SK-N-SH (cell line): Measurements from ENCODE around the gene RNF169. TPM values are rescaled to one million over a fixed set of nuclear protein-coding genes. Genes with fewer than 3 reads are reported as not detected.

Experiments
- CTCF ChIA-PET: fragments of 300-600, 350-600 bp; formaldehyde crosslinking; extraction: SDS; loops from one replicate; lab custom pipeline; 2021; lab: Yijun Ruan, JAX
- POLR2A ChIA-PET: fragments of 350-600 bp; sonication (Branson Sonifier 250); formaldehyde crosslinking; extraction: SDS; loops from one replicate; lab custom pipeline; 2020; ENCODE audit warnings: antibody characterized with exemption, inconsistent platforms; lab: Yijun Ruan, JAX
- DNase-seq: peaks from one replicate; pipeline ENCODE4 v3.0.0; 2012
- H2AFZ ChIP-seq: fragments of 200-600 bp; sonication (generic); 2 replicates; pipeline ENCODE4 v1.8.1; 2016; ENCODE audit warnings: antibody characterized with exemption, mild to moderate bottlenecking, low read depth
- H3F3A ChIP-seq: fragments of 200-600 bp; sonication (generic); replicated peaks from 2 replicates; pipeline ENCODE3; 2016; ENCODE audit warnings: antibody characterized with exemption, mild to moderate bottlenecking; ENCODE audit not compliant: insufficient read depth
- H3K27ac ChIP-seq, 2 experiments: fragments of 200-500 bp in 1 of 2; fragments of 200-600 bp in 1 of 2; sonication (Bioruptor generic) in 1 of 2; sonication (generic), shearing (Covaris generic) in 1 of 2; 2 replicates each; pipeline versions ENCODE4 v1.5.1 to v1.6.1; 2014 to 2016; ENCODE audit warnings: low read depth in 2 of 2, inconsistent platforms in 1 of 2, low read length in 1 of 2, mild to moderate bottlenecking in 1 of 2, mixed read lengths in 1 of 2
- H3K27me3 ChIP-seq: fragments of 200-600 bp; sonication (generic), shearing (Covaris generic); 2 replicates; pipeline ENCODE4 v1.6.1; 2016; ENCODE audit warnings: mixed run types; ENCODE audit not compliant: insufficient read depth
- H3K36me3 ChIP-seq, 2 experiments: fragments of 200-500 bp in 1 of 2; fragments of 200-600 bp in 1 of 2; sonication (Bioruptor generic) in 1 of 2; sonication (generic) in 1 of 2; replicated peaks in 1 of 2; 2 replicates each; pipeline versions ENCODE3 to v1.5.1; 2014 to 2016; ENCODE audit warnings: low read length in 1 of 2, mild to moderate bottlenecking in 1 of 2; ENCODE audit not compliant: insufficient read depth in 2 of 2, control insufficient read depth in 1 of 2
- H3K4me1 ChIP-seq, 2 experiments: fragments of 200-500 bp in 1 of 2; fragments of 200-600 bp in 1 of 2; sonication (Bioruptor generic) in 1 of 2; sonication (generic), shearing (Covaris generic) in 1 of 2; 2 replicates each; pipeline versions ENCODE4 v1.5.1 to v1.6.1; 2014 to 2016; ENCODE audit warnings: low read depth in 1 of 2, low read length in 1 of 2, mixed run types in 1 of 2; ENCODE audit not compliant: insufficient read depth in 2 of 2, control insufficient read depth in 1 of 2
- H3K4me2 ChIP-seq: fragments of 200-600 bp; sonication (generic), shearing (Covaris generic); 2 replicates; pipeline ENCODE4 v1.6.1; 2017; ENCODE audit warnings: mixed run types
- H3K4me3 ChIP-seq, 2 experiments: fragments of 200-500 bp in 1 of 2; fragments of 200-600 bp in 1 of 2; sonication (Bioruptor generic) in 1 of 2; sonication (generic), shearing (Covaris generic) in 1 of 2; 2 replicates each; pipeline versions ENCODE4 v1.5.1 to v1.8.1; 2014 to 2016; ENCODE audit warnings: low read depth in 2 of 2, inconsistent platforms in 1 of 2, low read length in 1 of 2, mild to moderate bottlenecking in 1 of 2, mixed read lengths in 1 of 2, moderate library complexity in 1 of 2
- H3K79me2 ChIP-seq: fragments of 200-600 bp; sonication (generic); 2 replicates; pipeline ENCODE4 v1.8.1; 2017; ENCODE audit warnings: mild to moderate bottlenecking; ENCODE audit not compliant: insufficient read depth
- H3K9ac ChIP-seq: fragments of 200-600 bp; sonication (generic); 2 replicates; pipeline ENCODE4 v1.6.1; 2017; ENCODE audit warnings: mixed run types
- H3K9me2 ChIP-seq: fragments of 200-600 bp; sonication (generic); 2 replicates; pipeline ENCODE4 v1.6.1; 2017; ENCODE audit warnings: mixed run types
- H3K9me3 ChIP-seq: fragments of 200-600 bp; sonication (generic); 2 replicates; pipeline ENCODE4 v1.6.1; 2017; ENCODE audit warnings: mixed run types, mild to moderate bottlenecking, moderate library complexity
- H4K20me1 ChIP-seq: fragments of 200-600 bp; sonication (generic); 2 replicates; pipeline ENCODE4 v1.6.1; 2017; ENCODE audit warnings: mild to moderate bottlenecking, mixed run types; ENCODE audit not compliant: insufficient read depth
- CTCF ChIP-seq: fragments of 200-600 bp; sonication (generic); IDR thresholded peaks from 2 replicates; pipeline ENCODE4 v1.6.1; 2017; ENCODE audit warnings: antibody characterized with exemption, mild to moderate bottlenecking, moderate library complexity
- ELF1 ChIP-seq: IDR thresholded peaks from 2 replicates; pipeline ENCODE4 v1.4.0; 2012
- FOSL2 ChIP-seq: IDR thresholded peaks from 2 replicates; pipeline ENCODE4 v1.4.0; 2012; ENCODE audit warnings: low read depth, mild to moderate bottlenecking, moderate library complexity, borderline replicate concordance
- JUND ChIP-seq: IDR thresholded peaks from 2 replicates; pipeline ENCODE4 v1.4.0; 2012
- MXI1 ChIP-seq: IDR thresholded peaks from 2 replicates; pipeline ENCODE4 v1.6.1; 2012; ENCODE audit warnings: mild to moderate bottlenecking, low read depth, low read length, improper control_type of control experiment
- RAD21 ChIP-seq: IDR thresholded peaks from 2 replicates; pipeline ENCODE4 v1.6.1; 2012; ENCODE audit warnings: mild to moderate bottlenecking, low read length
- REST ChIP-seq: IDR thresholded peaks from 2 replicates; pipeline ENCODE4 v1.6.1; 2012; ENCODE audit warnings: mild to moderate bottlenecking, low read depth, low read length, moderate library complexity
- SIN3A ChIP-seq: IDR thresholded peaks from 2 replicates; pipeline ENCODE4 v1.6.1; 2012; ENCODE audit warnings: low read depth, mild to moderate bottlenecking, low read length, moderate library complexity, borderline replicate concordance
- TAF1 ChIP-seq: IDR thresholded peaks from 2 replicates; pipeline ENCODE4 v1.6.1; 2012; ENCODE audit warnings: low read depth, mild to moderate bottlenecking, low read length, moderate library complexity, borderline replicate concordance
- USF1 ChIP-seq: IDR thresholded peaks from 2 replicates; pipeline ENCODE4 v1.4.0; 2012; ENCODE audit warnings: low read depth, borderline replicate concordance
- ZBTB33 ChIP-seq: IDR thresholded peaks from 2 replicates; pipeline ENCODE4 v1.4.0; 2012; ENCODE audit warnings: low read depth, borderline replicate concordance
- polyA plus RNA-seq, 3 experiments: library from polyadenylated mRNA; depleted of rRNA; stranded (reverse); fragments of >200 nt; gene quantifications; 2 replicates each; pipeline ENCODE4 v1.2.3, GENCODE V29; 2012

Gene RNF169
- polyA plus RNA-seq, 1 of the 3 experiments (the other 2 are of a cell fraction), result 2.2 TPM

GRCh38 chr11:74773476-74773875 is 24.8 kb downstream of the RNF169 start:
- Histone ChIP-seq H3F3A (peaks cover 7% of the 10 kb centered on the region), H3K27me3 (no peaks in the 10 kb centered on the region), H3K4me1 (peaks cover 0 to 4% of the 10 kb centered on the region in 2 experiments; a peak in 1 of 4 replicates), H3K36me3 (peaks cover 0 to 2% of the 10 kb centered on the region in 2 experiments), H3K79me2 (peaks cover 91% of the 10 kb centered on the region), H3K4me3 (no peak overlapping the region), H4K20me1 (peaks cover 54% of the 10 kb centered on the region), H3K9ac (no peak overlapping the region), H2AFZ (no peak overlapping the region), H3K27ac (no peak overlapping the region), H3K9me3 (no peaks in the 10 kb centered on the region), H3K9me2 (no peaks in the 10 kb centered on the region), H3K4me2 (no peak overlapping the region)
- no peak for TF ChIP-seq SIN3A
- no peak for TF ChIP-seq FOSL2
- TF ChIP-seq JUND, result no peak
- no peak for TF ChIP-seq ZBTB33
- no peak for TF ChIP-seq TAF1
- TF ChIP-seq MXI1, result no peak
- no peak for TF ChIP-seq USF1
- TF ChIP-seq RAD21, result no peak
- no peak for TF ChIP-seq ELF1
- TF ChIP-seq REST, result no peak
- TF ChIP-seq CTCF, result no peak
- CTCF ChIA-PET, result interaction anchor here (0.9 to 1.9 kb wide), 4 partner anchors 11 to 71 kb away, joined by 3 to 7 read pairs (median 4); no protein-coding TSS in a partner anchor
- no peak for DNase-seq
- POLR2A ChIA-PET, result no interaction called here
